ENCODE results near the gene NKD2.

DNA sequence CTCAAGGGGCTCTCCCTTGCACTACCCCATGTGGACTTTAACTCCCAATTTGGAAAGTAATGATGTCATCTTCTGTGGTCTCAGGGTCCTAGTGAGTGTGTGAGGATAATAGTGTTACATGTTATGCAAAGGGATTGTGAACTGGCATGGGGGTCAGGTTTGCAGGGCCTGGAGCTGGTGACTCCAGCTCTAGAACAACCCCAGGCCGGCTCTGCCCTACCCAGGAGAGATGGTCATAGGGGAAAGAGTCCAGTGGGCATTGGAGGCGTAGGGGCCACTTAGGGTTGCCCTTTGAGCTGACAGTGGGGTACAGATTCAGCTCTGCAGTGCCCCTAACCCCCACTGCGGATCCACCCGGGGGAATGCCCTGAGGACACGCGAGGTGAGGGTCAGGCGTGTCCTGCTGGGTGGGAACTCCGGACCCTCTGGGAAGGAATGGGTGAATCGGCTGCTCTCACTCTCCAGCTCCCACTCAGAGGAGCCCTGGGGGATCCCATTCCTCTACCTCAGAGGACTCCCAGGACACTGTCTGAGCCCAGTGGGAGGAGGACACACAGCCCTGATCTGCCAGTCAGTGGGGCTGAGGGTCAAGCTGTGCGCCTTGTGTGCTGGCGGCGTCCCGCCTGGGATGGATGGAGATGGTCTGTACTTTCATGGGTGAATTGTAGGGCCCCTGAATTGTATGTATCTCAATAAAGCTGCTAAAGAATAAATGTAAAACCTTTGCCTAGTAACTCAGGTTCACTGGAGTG is 2.5 kb upstream of the NKD2 start:
- no peak for TF ChIP-seq TCF7L2 (IDR thresholded peaks at IDR 0.05; ENCODE audit: low read depth, low read length)
- TF ChIP-seq, protein P1, sequence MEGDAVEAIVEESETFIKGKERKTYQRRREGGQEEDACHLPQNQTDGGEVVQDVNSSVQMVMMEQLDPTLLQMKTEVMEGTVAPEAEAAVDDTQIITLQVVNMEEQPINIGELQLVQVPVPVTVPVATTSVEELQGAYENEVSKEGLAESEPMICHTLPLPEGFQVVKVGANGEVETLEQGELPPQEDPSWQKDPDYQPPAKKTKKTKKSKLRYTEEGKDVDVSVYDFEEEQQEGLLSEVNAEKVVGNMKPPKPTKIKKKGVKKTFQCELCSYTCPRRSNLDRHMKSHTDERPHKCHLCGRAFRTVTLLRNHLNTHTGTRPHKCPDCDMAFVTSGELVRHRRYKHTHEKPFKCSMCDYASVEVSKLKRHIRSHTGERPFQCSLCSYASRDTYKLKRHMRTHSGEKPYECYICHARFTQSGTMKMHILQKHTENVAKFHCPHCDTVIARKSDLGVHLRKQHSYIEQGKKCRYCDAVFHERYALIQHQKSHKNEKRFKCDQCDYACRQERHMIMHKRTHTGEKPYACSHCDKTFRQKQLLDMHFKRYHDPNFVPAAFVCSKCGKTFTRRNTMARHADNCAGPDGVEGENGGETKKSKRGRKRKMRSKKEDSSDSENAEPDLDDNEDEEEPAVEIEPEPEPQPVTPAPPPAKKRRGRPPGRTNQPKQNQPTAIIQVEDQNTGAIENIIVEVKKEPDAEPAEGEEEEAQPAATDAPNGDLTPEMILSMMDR (IDR thresholded peaks at IDR 0.05), result no peak
- no peak for TF ChIP-seq SIN3A (IDR thresholded peaks at IDR 0.05; ENCODE audit: borderline replicate concordance, insufficient read depth, low read depth, low read length)
- no peak for TF ChIP-seq POLR2AphosphoS5 (IDR thresholded peaks at IDR 0.05; ENCODE audit: low read depth, low read length)

Measured in Panc1 (cell line).